ENCODE data around the gene REV1.

DNA sequence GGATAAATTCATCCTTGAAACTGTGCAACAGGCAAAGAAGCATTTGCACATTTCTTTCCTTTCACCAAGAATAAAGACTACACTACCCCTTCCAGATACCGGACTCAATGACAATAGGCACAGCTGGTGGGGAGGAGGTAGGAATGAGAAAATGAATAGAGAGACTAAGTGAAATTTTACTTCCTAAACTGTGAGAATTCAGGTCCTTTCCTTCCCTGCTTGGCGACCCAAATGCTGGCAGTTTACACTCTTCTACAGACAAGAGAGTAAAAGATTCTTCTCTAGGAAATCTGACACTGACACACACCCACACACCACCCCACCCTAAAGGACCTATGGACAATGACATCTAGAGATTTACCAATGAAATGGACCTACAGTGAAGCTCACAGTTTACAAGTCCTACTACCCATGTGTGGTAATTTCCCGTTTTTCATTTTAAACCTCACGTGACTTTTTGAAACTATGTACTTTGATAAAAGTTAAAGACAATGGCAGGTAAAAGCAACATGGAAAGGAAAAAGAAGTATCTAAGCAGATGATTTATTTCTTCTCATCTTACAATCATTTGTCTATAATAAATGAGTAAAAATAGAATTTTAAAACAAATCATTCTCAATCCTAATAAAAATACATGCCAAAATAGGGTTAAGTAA, 27.9 kb downstream of the REV1 start:
- TF ChIP-seq, protein P1, sequence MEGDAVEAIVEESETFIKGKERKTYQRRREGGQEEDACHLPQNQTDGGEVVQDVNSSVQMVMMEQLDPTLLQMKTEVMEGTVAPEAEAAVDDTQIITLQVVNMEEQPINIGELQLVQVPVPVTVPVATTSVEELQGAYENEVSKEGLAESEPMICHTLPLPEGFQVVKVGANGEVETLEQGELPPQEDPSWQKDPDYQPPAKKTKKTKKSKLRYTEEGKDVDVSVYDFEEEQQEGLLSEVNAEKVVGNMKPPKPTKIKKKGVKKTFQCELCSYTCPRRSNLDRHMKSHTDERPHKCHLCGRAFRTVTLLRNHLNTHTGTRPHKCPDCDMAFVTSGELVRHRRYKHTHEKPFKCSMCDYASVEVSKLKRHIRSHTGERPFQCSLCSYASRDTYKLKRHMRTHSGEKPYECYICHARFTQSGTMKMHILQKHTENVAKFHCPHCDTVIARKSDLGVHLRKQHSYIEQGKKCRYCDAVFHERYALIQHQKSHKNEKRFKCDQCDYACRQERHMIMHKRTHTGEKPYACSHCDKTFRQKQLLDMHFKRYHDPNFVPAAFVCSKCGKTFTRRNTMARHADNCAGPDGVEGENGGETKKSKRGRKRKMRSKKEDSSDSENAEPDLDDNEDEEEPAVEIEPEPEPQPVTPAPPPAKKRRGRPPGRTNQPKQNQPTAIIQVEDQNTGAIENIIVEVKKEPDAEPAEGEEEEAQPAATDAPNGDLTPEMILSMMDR (IDR thresholded peaks at IDR 0.05; ENCODE audit: low read length), result no peak
- no peak for TF ChIP-seq EZH2 (IDR thresholded peaks at IDR 0.05; ENCODE audit: borderline replicate concordance, low read length)

All from OCI-LY1 (cell line).